HG02759 (cell line): ENCODE results near the gene NTN1.

Experiments used
- ATAC-seq: cut with Tn5 transposase; IDR thresholded peaks from one replicate; pipeline ENCODE4 v1.9.1; 2021; ENCODE audit warnings: mild to moderate bottlenecking, moderate library complexity; ENCODE audit not compliant: unreplicated experiment

NTN1 gene

GRCh38 chr17:9185688-9186284, 164.5 kb downstream of the NTN1 start:
- ATAC-seq, result no peak

- no peak for ATAC-seq
These were observed 166.5 kb downstream of the NTN1 start for GRCh38 chr17:9187828-9188227.

GRCh38 chr17:9188367-9188766, 167.1 kb downstream of the NTN1 start:
- no peak for ATAC-seq

- no peak for ATAC-seq
These were observed 168.6 kb downstream of the NTN1 start for GRCh38 chr17:9189870-9190269.

GRCh38 chr17:9192010-9192409, 170.7 kb downstream of the NTN1 start:
- ATAC-seq, result no peak

- ATAC-seq, result no peak
These were observed 174.1 kb downstream of the NTN1 start for GRCh38 chr17:9195411-9195810.

- ATAC-seq, result no peak
These were observed 174.8 kb downstream of the NTN1 start for GRCh38 chr17:9195961-9196670.

GRCh38 chr17:9199571-9200551, 178.6 kb downstream of the NTN1 start:
- ATAC-seq, result no peak

- peak; percentile 80 for ATAC-seq
These were observed 179.5 kb downstream of the NTN1 start for GRCh38 chr17:9200699-9201359.

GRCh38 chr17:9202532-9202931, 181.2 kb downstream of the NTN1 start:
- ATAC-seq, result no peak

- no peak for ATAC-seq
These were observed 182.6 kb downstream of the NTN1 start for GRCh38 chr17:9203771-9204425.

- no peak for ATAC-seq
These were observed 183.5 kb downstream of the NTN1 start for GRCh38 chr17:9204637-9205329.

- ATAC-seq, result no peak
These were observed 184.5 kb downstream of the NTN1 start for GRCh38 chr17:9205520-9206409.

GRCh38 chr17:9206410-9206703, 185.0 kb downstream of the NTN1 start:
- ATAC-seq, result no peak

- ATAC-seq, result no peak
These were observed 185.5 kb downstream of the NTN1 start for GRCh38 chr17:9206741-9207332.

- no peak for ATAC-seq
These were observed 187.2 kb downstream of the NTN1 start for GRCh38 chr17:9208381-9209105.

GRCh38 chr17:9209347-9209746, 188.0 kb downstream of the NTN1 start:
- ATAC-seq, result no peak

- ATAC-seq, result no peak
These were observed 188.6 kb downstream of the NTN1 start for GRCh38 chr17:9209781-9210370.
